GM19397 (cell line): ENCODE results near the gene FMR1.

ENCODE experiments used
- ATAC-seq: cut with Tn5 transposase; IDR thresholded peaks from one replicate; pipeline ENCODE4 v1.9.1; 2021; ENCODE audit warnings: mild to moderate bottlenecking, moderate library complexity; ENCODE audit not compliant: unreplicated experiment

The FMR1 gene

GRCh38 chrX:147911192-147912022, at the start of gene FMR1:
TSS of gene FMR1 (plus strand) at chrX:147911919. CDS start at chrX:147912180, 261 bp downstream.
- ATAC-seq, result peak; percentile 82

GRCh38 chrX:147875866-147876596, 35.7 kb upstream of the FMR1 start:
- ATAC-seq, result peak; percentile 98

GRCh38 chrX:147876849-147877646, 34.7 kb upstream of the FMR1 start:
- no peak for ATAC-seq

GRCh38 chrX:147877726-147878125, 34.0 kb upstream of the FMR1 start:
- no peak for ATAC-seq

GRCh38 chrX:147884958-147885357, 26.8 kb upstream of the FMR1 start:
- peak; percentile 50 for ATAC-seq

- no peak for ATAC-seq
Observed at GRCh38 chrX:147890756-147891155, 21.0 kb upstream of the FMR1 start.

GRCh38 chrX:147891896-147892295, 19.8 kb upstream of the FMR1 start:
- no peak for ATAC-seq

GRCh38 chrX:147893741-147894140, 18.0 kb upstream of the FMR1 start:
- ATAC-seq, result no peak

- ATAC-seq, result no peak
Observed at GRCh38 chrX:147894366-147894963, 17.3 kb upstream of the FMR1 start.

GRCh38 chrX:147897117-147897516, 14.6 kb upstream of the FMR1 start:
- no peak for ATAC-seq

GRCh38 chrX:147898951-147899350, 12.8 kb upstream of the FMR1 start:
- no peak for ATAC-seq

- peak; percentile 97 for ATAC-seq
Observed at GRCh38 chrX:147899379-147900114, 12.2 kb upstream of the FMR1 start.

- no peak for ATAC-seq
Observed at GRCh38 chrX:147900349-147900748, 11.4 kb upstream of the FMR1 start.

GRCh38 chrX:147901461-147902126, 10.1 kb upstream of the FMR1 start:
- no peak for ATAC-seq

GRCh38 chrX:147902270-147902669, 9.4 kb upstream of the FMR1 start:
- no peak for ATAC-seq

- ATAC-seq, result no peak
Observed at GRCh38 chrX:147908106-147908505, 3.6 kb upstream of the FMR1 start.

GRCh38 chrX:147910607-147911006, 1.1 kb upstream of the FMR1 start:
- no peak for ATAC-seq

- peak; percentile 36 for ATAC-seq
Observed at GRCh38 chrX:147912093-147912801, 528 bp downstream of the FMR1 start.

- ATAC-seq, result no peak
Observed at GRCh38 chrX:147913570-147913969, 1.9 kb downstream of the FMR1 start.
